Small intestine (tissue), 7 donors: ENCODE measurements around the gene IBTK. TPM values are rescaled to one million over a fixed set of nuclear protein-coding genes. Genes with fewer than 3 reads are reported as not detected.
"Not testable (repeated sequence)": the region's sequence is repeated elsewhere in the genome, so short reads cannot be mapped to it uniquely, and the experiment has no call there.

Experiments used
- DNase-seq, 2 donors: peaks; one replicate each; pipeline versions ENCODE4 v3.0.0 to v3.0.0-alpha.2; 2013
- FAIRE-seq: peaks from 2 replicates; lab custom pipeline; 2012; peaks lifted over from hg19 to GRCh38; lab: Jason Lieb, UNC
- H3K27ac ChIP-seq, 3 donors: one replicate each; pipeline ENCODE4 v1.5.1; 2013; ENCODE audit warnings: low read length in 2 of 3, mild to moderate bottlenecking in 2 of 3, control low read depth in 1 of 3, inconsistent platforms in 1 of 3, low read depth in 1 of 3, moderate library complexity in 1 of 3
- H3K27me3 ChIP-seq, 3 donors: one replicate each; pipeline ENCODE4 v1.6.1; 2013; ENCODE audit warnings: low read length in 3 of 3, inconsistent platforms in 1 of 3; ENCODE audit not compliant: control insufficient read depth in 3 of 3, insufficient read depth in 3 of 3
- H3K36me3 ChIP-seq, 3 donors: one replicate each; pipeline ENCODE4 v1.6.1; 2013; ENCODE audit warnings: low read length in 3 of 3, inconsistent platforms in 1 of 3, low read depth in 1 of 3, mild to moderate bottlenecking in 1 of 3, moderate library complexity in 1 of 3; ENCODE audit not compliant: control insufficient read depth in 3 of 3, insufficient read depth in 2 of 3
- H3K4me1 ChIP-seq, 3 donors: one replicate each; pipeline ENCODE4 v1.6.1; 2013; ENCODE audit warnings: low read length in 2 of 3, inconsistent platforms in 1 of 3, low read depth in 1 of 3, mild to moderate bottlenecking in 1 of 3, moderate library complexity in 1 of 3; ENCODE audit not compliant: control insufficient read depth in 3 of 3, insufficient read depth in 2 of 3
- H3K4me3 ChIP-seq, 3 donors: one replicate each; pipeline ENCODE4 v1.5.1; 2013; ENCODE audit warnings: low read length in 3 of 3, control low read depth in 1 of 3, inconsistent platforms in 1 of 3, low read depth in 1 of 3, mild to moderate bottlenecking in 1 of 3, moderate library complexity in 1 of 3
- H3K9me3 ChIP-seq, 2 donors: one replicate each; pipeline ENCODE4 v1.6.1; 2013; ENCODE audit warnings: low read depth in 1 of 2, low read length in 1 of 2; ENCODE audit not compliant: control insufficient read depth in 2 of 2, insufficient read depth in 1 of 2
- WGBS, 3 donors: extraction: QIAGEN DNeasy Blood & Tissue Kit; methylation state at CpG; one replicate each; pipeline ENCODE4 v1.1.7; 2013; 5-methylcytosine and 5-hydroxymethylcytosine counted together
- polyA plus RNA-seq, 4 donors: library from polyadenylated mRNA; stranded (reverse) in 3 of 4; unstranded in 1 of 4; fragments of 200-250 nt in 3 of 4; fragments of 120-200 nt in 1 of 4; gene quantifications; one replicate each; pipeline versions ENCODE4 v1.2.1 to v1.2.3, GENCODE V29; 2013
- donor health status: healthy with polysubstance abuse.
- donor health status: control.
- donor health status: control.
- donor health status: Bipolar disorder and iron deficiency.
- donor health status: healthy.

The IBTK gene
- polyA plus RNA-seq, 4 donors = 19.1 to 40.7 (median 28.9) TPM

GRCh38 chr6:82138075-82138791, 109.3 kb downstream of the IBTK start:
- Histone ChIP-seq H3K9me3 (no peaks in the 10 kb centered on the region), H3K27me3 (no peaks in the 10 kb centered on the region), H3K4me3 (no peak overlapping the region), H3K4me1 (no peaks in the 10 kb centered on the region), H3K36me3 (no peaks in the 10 kb centered on the region), H3K27ac (no peak overlapping the region)
- WGBS, 3 donors = 75 to 85% (median 80%) methylated on average over 8 of the region's 8 CpGs
- no peak for DNase-seq
- FAIRE-seq = no peak

- H3K4me1 ChIP-seq = no peaks in the 10 kb centered on the region
- peaks cover 0 to 4% of the 10 kb centered on the region in 2 donors for H3K9me3 ChIP-seq
- WGBS, 3 donors = 86 to 93% (median 91%) methylated on average over 2 of the region's 2 CpGs
- no peaks in the 10 kb centered on the region for H3K36me3 ChIP-seq
- no peak overlapping the region for H3K27ac ChIP-seq
- no peak overlapping the region for H3K4me3 ChIP-seq
- DNase-seq = no peak
- H3K27me3 ChIP-seq = no peaks in the 10 kb centered on the region
- FAIRE-seq = no peak
Measured at GRCh38 chr6:82131441-82131840, 116.1 kb downstream of the IBTK start.

GRCh38 chr6:82129797-82130196, 117.7 kb downstream of the IBTK start:
- Histone ChIP-seq H3K27me3 (no peaks in the 10 kb centered on the region), H3K4me1 (no peaks in the 10 kb centered on the region), H3K27ac (no peak overlapping the region), H3K4me3 (no peak overlapping the region), H3K9me3 (peaks cover 0 to 4% of the 10 kb centered on the region in 2 donors), H3K36me3 (no peaks in the 10 kb centered on the region)
- DNase-seq (no peak), FAIRE-seq (no peak)
- WGBS, 3 donors = 49 to 59% (median 57%) methylated on average over 3 of the region's 3 CpGs

- H3K36me3 ChIP-seq, FAIRE-seq, H3K27me3 ChIP-seq, H3K4me3 ChIP-seq, H3K9me3 ChIP-seq, H3K4me1 ChIP-seq, H3K27ac ChIP-seq, DNase-seq: not testable (repeated sequence)
- 87 to 94% (median 90%) methylated on average over 9 of the region's 9 CpGs for WGBS, 3 donors
Measured at GRCh38 chr6:82128973-82129372, 118.6 kb downstream of the IBTK start.

GRCh38 chr6:82123632-82124031, 123.9 kb downstream of the IBTK start:
- Histone ChIP-seq H3K4me1 (no peaks in the 10 kb centered on the region), H3K4me3 (no peak overlapping the region), H3K27me3 (no peaks in the 10 kb centered on the region), H3K9me3 (no peaks in the 10 kb centered on the region), H3K27ac (no peak overlapping the region), H3K36me3 (no peaks in the 10 kb centered on the region)
- 93 to 96% (median 94%) methylated on average over 7 of the region's 7 CpGs for WGBS, 3 donors
- FAIRE-seq (no peak), DNase-seq (no peak)

Other genes with a start within 250 kb of the IBTK start
- gene TPBG, start 116.1 kb upstream of the IBTK start, polyA plus RNA-seq = 1 to 10 TPM; 1.1 to 6.9 (median 2.3) TPM